Naive B cell (primary cell): ENCODE results near the gene FAHD2A. TPM values are rescaled to one million over a fixed set of nuclear protein-coding genes. Genes with fewer than 3 reads are reported as not detected.
"Not testable (repeated sequence)": the region's sequence is repeated elsewhere in the genome, so short reads cannot be mapped to it uniquely, and the experiment has no call there.

ENCODE experiments used
- ATAC-seq, 2 donors: fragments of 150-1000 bp; cut with Tn5 transposase; 2 replicates each; pipeline ENCODE4 v1.10.0; 2021; ENCODE audit warnings: low read depth in 2 of 2, mild to moderate bottlenecking in 2 of 2, moderate library complexity in 2 of 2
- DNase-seq: peaks from one replicate; pipeline ENCODE4 v3.0.0; 2022
- H3K27ac Mint-ChIP-seq, 6 donors: one replicate each; pipeline ENCODE4 v1.8.0; 2020 to 2022; ENCODE audit warnings: mild to moderate bottlenecking in 6 of 6, mixed read lengths in 6 of 6, moderate library complexity in 5 of 6, inconsistent platforms in 2 of 6
- H3K27me3 Mint-ChIP-seq, 3 donors: one replicate each; pipeline ENCODE4 v1.8.0; 2021 to 2022; ENCODE audit warnings: mixed read lengths in 3 of 3, mild to moderate bottlenecking in 1 of 3
- H3K36me3 Mint-ChIP-seq, 2 donors: one replicate each; pipeline ENCODE4 v1.8.0; 2020 to 2022; ENCODE audit warnings: mixed read lengths in 2 of 2, inconsistent platforms in 1 of 2, mild to moderate bottlenecking in 1 of 2
- H3K4me1 Mint-ChIP-seq, 3 donors: one replicate each; pipeline ENCODE4 v1.8.0; 2020 to 2022; ENCODE audit warnings: mixed read lengths in 3 of 3, inconsistent platforms in 1 of 3, mild to moderate bottlenecking in 1 of 3, moderate library complexity in 1 of 3
- H3K4me3 Mint-ChIP-seq, 8 donors: one replicate each; pipeline ENCODE4 v1.8.0; 2020 to 2022; ENCODE audit warnings: mild to moderate bottlenecking in 8 of 8, mixed read lengths in 8 of 8, moderate library complexity in 8 of 8, inconsistent platforms in 2 of 8
- H3K9me3 Mint-ChIP-seq, 7 donors: one replicate each; pipeline ENCODE4 v1.8.0; 2020 to 2022; ENCODE audit warnings: mixed read lengths in 7 of 7, mild to moderate bottlenecking in 5 of 7, inconsistent platforms in 2 of 7, moderate library complexity in 1 of 7
- polyA plus RNA-seq, 6 donors: library from polyadenylated mRNA; unstranded; fragments of 300-500 nt; fragmentation: Illumina TruSeq; gene quantifications; one replicate each; pipeline ENCODE4 v1.2.3, GENCODE V29; 2021; ENCODE audit warnings: low read depth in 6 of 6

The FAHD2A gene
- polyA plus RNA-seq, 6 donors from 2014 or later: 6.7 to 29.3 (median 11.1) TPM

DNA sequence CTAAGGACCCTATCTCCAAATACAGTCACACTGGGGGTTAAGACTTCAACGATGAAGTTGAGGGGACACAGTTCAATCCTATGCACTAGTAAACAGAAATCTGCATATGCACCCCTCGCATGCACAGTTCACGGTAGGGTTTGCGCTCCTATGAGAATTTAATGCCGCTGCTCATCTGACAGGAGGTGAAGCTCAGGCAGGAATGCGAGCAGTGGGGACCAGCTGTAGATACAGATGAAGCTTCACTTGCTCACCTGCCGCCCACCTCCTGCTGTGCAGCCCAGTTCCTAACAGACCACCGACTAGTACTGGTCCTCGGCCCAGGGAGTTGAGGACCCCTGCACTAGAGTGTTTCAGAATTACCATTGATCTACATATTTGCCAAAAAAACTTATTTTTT lies 40.0 kb upstream of the FAHD2A start:
- ATAC-seq (no peak), DNase-seq (no peak)
- Mint-ChIP-seq H3K4me3 (no peak overlapping the region), H3K36me3 (no peaks in the 10 kb centered on the region), H3K27ac (no peak overlapping the region), H3K9me3 (peaks cover 0 to 4% (median 0%) of the 10 kb centered on the region in 7 donors), H3K4me1 (no peaks in the 10 kb centered on the region), H3K27me3 (peaks cover 8 to 28% (median 23%) of the 10 kb centered on the region in 3 donors)

DNA sequence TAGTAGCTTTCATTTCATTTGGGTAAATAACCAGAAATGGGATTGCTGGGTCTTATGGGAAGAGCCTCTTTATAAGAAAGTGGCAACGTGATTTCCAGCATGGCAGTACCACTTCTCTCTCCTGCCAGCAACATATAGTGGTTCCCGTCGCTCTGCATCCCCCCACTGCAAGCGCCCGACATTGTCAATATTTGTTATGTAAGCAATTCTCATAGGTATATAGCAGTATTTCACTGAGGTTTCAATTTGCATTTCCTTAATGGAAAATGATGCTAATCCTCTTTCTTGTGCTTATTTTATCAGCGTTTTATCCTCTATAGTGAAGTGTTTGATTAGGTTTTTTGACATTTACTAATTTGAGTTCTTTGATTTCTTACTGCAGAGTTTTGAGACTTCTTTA lies 36.0 kb upstream of the FAHD2A start:
- no peak overlapping the region for H3K4me3 Mint-ChIP-seq
- H3K9me3 Mint-ChIP-seq: peaks cover 0 to 18% (median 4%) of the 10 kb centered on the region in 7 donors
- H3K27ac Mint-ChIP-seq: no peak overlapping the region
- peaks cover 10 to 15% (median 12%) of the 10 kb centered on the region in 3 donors for H3K27me3 Mint-ChIP-seq
- DNase-seq: no peak
- H3K4me1 Mint-ChIP-seq: no peaks in the 10 kb centered on the region
- peaks cover 0 to 5% of the 10 kb centered on the region in 2 donors for H3K36me3 Mint-ChIP-seq
- no peak for ATAC-seq

DNA sequence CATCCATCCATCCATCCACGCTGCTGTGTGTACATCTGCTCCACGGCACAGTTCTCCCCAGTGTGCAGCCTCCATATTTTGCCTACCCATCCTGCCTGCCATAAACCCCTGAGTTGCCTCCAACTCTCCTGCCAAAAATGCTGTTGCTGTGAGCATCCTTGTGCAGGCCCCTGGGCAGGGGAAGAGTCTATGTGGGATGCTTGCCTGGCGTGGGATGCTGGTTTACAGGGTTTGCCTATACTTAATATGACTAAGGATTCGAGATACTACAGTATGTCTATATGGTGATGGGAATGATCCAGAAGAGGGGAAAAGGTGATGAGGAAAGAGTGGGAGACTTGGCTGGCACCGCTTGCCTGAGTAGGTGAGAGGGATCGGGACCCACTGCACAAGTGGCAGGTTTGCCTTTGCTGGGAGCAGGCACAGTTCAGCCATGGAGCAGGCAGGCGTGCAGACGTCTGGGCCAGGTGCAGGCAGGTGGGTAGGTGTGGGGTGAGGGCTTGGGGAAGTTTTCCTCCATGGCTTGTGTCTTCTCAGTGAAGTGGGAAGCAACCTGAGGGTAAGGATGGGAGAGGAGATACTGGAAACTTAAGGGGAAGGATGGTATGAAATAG lies 30.2 kb upstream of the FAHD2A start:
- Mint-ChIP-seq H3K36me3 (peaks cover 0 to 5% of the 10 kb centered on the region in 2 donors), H3K27me3 (peaks cover 8 to 25% (median 17%) of the 10 kb centered on the region in 3 donors), H3K27ac (no peak overlapping the region), H3K4me3 (no peak overlapping the region), H3K9me3 (peaks cover 3 to 21% (median 6%) of the 10 kb centered on the region in 7 donors), H3K4me1 (no peaks in the 10 kb centered on the region)
- ATAC-seq (no peak), DNase-seq (no peak)

DNA sequence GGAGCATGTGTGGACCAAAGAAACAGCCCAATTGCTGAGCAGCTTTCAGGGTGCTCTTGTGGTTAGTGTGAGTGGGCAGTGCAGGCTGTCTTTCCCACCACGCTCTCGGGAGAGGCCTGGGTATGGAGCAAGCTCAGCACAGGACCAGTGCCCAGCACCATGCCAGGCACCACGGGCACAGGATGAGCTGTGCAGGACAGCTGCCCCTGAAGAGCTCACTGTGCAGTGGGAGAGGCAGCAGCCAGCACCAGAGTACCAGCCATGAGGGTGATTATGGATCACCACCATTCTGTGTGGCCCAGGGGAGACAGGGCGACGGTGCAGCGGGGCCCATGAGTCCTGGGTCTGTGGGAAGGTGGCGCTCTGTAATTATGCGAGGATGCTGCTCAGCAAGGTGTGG lies 29.7 kb upstream of the FAHD2A start:
- Mint-ChIP-seq H3K4me1 (no peaks in the 10 kb centered on the region), H3K27ac (no peak overlapping the region), H3K27me3 (peaks cover 8 to 25% (median 17%) of the 10 kb centered on the region in 3 donors), H3K9me3 (peaks cover 3 to 21% (median 6%) of the 10 kb centered on the region in 7 donors), H3K36me3 (peaks cover 0 to 5% of the 10 kb centered on the region in 2 donors), H3K4me3 (peak overlapping the region in 1 of 8 donors; percentile 35)
- DNase-seq: no peak
- no peak for ATAC-seq

DNA sequence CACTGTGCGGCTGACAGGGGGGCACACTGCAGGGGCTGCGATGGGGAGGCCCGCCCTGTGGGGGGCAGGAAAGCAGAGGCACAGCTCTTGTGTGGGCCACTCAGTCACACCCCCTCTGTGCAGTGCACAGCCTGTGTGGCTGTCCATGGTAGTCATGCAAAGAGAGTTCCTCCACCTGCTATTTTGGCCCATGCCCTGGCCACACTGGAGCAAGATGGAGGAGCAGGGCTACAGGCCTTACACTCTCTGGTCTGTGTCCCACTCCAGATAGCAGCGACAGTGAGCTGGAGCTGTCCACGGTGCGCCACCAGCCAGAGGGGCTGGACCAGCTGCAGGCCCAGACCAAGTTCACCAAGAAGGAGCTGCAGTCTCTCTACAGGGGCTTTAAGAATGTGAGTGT lies 28.5 kb upstream of the FAHD2A start:
- Mint-ChIP-seq H3K36me3 (peaks cover 0 to 5% of the 10 kb centered on the region in 2 donors), H3K27me3 (peaks cover 8 to 25% (median 17%) of the 10 kb centered on the region in 3 donors), H3K4me1 (no peaks in the 10 kb centered on the region), H3K4me3 (no peak overlapping the region), H3K27ac (no peak overlapping the region), H3K9me3 (peaks cover 3 to 21% (median 6%) of the 10 kb centered on the region in 7 donors)
- ATAC-seq (no peak), DNase-seq (no peak)

DNA sequence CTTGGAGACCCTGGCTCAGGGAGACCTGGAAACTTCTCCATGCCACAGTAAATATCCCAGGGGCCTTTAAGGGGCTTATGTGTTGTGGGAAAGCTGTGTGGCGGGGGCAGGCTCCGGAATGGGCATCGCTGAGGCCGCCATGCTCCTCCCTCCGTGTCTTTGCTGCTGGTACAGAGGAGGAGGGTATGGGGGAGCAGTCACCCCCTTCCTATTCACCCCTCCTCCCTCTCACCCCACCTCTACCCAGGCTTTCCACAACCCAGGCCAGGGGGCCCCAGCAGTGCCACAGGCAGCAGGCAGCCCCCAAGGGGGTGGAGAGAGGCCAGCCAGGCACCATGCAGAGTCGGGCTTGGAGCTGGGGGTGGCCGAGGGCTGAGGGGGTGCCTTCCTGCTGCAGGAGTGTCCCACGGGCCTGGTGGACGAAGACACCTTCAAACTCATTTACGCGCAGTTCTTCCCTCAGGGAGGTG lies 28.0 kb upstream of the FAHD2A start:
- Mint-ChIP-seq H3K27me3 (peaks cover 8 to 25% (median 17%) of the 10 kb centered on the region in 3 donors), H3K4me3 (no peak overlapping the region), H3K36me3 (peaks cover 0 to 5% of the 10 kb centered on the region in 2 donors), H3K27ac (no peak overlapping the region), H3K9me3 (peaks cover 3 to 21% (median 6%) of the 10 kb centered on the region in 7 donors), H3K4me1 (peaks cover 0 to 3% (median 0%) of the 10 kb centered on the region in 3 donors)
- no peak for DNase-seq
- ATAC-seq: no peak

DNA sequence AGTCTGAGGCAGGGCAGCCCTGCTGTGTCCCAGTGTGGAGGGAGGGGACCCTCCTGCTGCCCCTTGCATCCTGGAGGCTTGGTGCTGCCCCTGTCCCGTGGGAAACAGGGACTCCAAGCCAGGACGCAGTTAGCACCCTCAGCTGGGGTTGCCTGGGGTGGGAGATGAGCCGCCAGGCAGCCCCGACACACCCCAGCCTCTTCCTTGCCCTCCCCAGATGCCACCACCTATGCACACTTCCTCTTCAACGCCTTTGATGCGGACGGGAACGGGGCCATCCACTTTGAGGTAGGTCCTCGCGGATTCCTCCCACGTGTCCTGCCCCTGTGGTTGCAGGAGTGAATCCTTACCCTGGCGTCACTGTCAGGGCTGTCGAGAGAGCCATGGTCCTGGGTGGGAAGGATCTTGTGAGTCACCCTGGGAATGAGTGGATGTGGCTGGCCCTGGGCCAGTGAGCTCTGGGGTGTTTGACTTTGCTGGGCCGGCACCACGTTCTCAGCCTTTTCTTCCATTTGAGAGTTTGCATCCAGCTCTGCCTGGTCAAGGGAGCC lies 27.5 kb upstream of the FAHD2A start:
- Mint-ChIP-seq H3K4me3 (no peak overlapping the region), H3K27me3 (peaks cover 8 to 27% (median 17%) of the 10 kb centered on the region in 3 donors), H3K4me1 (peaks cover 0 to 4% (median 0%) of the 10 kb centered on the region in 3 donors), H3K27ac (no peak overlapping the region), H3K36me3 (peaks cover 0 to 3% of the 10 kb centered on the region in 2 donors), H3K9me3 (peaks cover 2 to 18% (median 6%) of the 10 kb centered on the region in 7 donors)
- no peak for ATAC-seq
- no peak for DNase-seq

DNA sequence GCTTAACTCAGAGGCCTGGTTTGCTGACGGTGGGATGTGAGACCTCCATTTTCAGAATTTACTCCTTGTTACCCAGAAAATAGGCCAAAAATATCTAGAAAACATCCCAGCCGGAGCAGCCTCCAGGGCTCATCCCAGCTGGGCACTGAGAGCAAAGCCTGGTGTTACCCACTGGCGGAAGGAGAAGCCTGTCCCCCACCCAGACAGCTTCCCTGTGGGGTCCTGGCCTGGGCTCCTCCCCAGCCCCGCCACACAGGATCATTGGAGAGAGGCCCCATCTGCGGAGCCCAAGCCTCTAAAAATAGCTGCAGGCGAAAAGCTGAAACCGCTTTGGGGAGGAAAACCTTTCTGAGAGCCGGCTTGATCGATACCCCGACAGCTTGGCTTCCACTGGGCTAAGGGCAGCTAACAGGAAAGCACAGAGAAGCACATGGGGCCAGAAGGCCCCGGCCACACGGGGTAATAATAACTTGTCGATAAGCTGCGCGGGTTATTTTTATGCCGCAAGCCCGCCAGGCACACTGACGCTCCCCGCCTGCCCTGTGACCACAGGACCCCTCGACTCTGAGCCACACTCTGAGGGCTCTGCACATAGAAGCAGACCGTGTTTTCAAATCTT lies 26.9 kb upstream of the FAHD2A start:
- H3K27ac Mint-ChIP-seq: no peak overlapping the region
- H3K4me1 Mint-ChIP-seq: peaks cover 0 to 4% (median 0%) of the 10 kb centered on the region in 3 donors
- H3K36me3 Mint-ChIP-seq: no peaks in the 10 kb centered on the region
- DNase-seq (no peak), ATAC-seq (no peak)
- peaks cover 2 to 11% (median 6%) of the 10 kb centered on the region in 7 donors for H3K9me3 Mint-ChIP-seq
- H3K27me3 Mint-ChIP-seq: peaks cover 8 to 32% (median 17%) of the 10 kb centered on the region in 3 donors
- H3K4me3 Mint-ChIP-seq: no peak overlapping the region

DNA sequence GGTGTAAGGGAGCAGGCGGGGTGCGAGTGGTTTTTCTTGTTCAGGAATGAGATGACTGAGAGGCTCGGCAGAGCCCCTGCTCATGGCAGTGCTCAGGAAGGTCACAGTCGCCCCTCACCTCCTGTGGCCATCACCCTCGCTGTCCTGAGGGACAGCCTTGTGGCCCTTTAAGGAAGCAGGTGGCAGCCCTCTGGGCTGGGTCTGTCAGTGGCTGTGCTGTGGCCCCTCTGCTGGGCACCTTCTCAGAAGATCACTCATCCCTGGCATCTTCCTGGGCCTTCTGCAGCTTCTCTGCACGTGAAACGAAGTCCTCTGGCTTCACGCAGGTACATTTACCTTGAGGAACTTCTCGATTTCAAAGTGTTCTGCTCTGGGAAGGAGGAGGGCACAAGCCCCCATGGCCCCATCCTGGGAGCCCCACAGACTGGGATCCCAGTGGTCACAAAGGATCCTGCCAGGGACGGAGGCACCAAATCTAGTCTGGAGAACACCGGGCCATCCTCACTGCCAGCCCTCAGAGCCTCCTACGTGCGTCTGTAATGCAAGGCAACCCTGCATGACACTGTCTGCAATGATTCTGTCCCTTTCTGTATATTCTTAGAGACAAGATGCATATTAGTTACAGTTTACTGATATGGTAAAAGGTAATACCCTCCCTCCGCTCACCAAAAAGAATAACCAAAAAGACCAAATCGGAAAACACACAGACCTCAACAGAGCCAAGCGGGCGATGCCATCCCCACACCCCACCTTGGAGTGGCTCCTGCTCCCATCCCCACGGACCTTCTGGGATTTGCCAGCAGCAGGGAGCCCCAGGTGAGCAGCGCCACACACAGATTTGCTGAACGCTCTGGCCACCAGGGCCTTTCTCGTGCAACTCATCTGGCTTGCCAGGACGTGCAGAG lies 25.9 kb upstream of the FAHD2A start:
- peaks cover 0 to 4% (median 0%) of the 10 kb centered on the region in 3 donors for H3K4me1 Mint-ChIP-seq
- peaks cover 0 to 6% (median 2%) of the 10 kb centered on the region in 7 donors for H3K9me3 Mint-ChIP-seq
- H3K27me3 Mint-ChIP-seq: peaks cover 8 to 33% (median 23%) of the 10 kb centered on the region in 3 donors
- no peak overlapping the region for H3K4me3 Mint-ChIP-seq
- H3K36me3 Mint-ChIP-seq: no peaks in the 10 kb centered on the region
- DNase-seq (no peak), ATAC-seq (no peak)
- H3K27ac Mint-ChIP-seq: no peak overlapping the region

DNA sequence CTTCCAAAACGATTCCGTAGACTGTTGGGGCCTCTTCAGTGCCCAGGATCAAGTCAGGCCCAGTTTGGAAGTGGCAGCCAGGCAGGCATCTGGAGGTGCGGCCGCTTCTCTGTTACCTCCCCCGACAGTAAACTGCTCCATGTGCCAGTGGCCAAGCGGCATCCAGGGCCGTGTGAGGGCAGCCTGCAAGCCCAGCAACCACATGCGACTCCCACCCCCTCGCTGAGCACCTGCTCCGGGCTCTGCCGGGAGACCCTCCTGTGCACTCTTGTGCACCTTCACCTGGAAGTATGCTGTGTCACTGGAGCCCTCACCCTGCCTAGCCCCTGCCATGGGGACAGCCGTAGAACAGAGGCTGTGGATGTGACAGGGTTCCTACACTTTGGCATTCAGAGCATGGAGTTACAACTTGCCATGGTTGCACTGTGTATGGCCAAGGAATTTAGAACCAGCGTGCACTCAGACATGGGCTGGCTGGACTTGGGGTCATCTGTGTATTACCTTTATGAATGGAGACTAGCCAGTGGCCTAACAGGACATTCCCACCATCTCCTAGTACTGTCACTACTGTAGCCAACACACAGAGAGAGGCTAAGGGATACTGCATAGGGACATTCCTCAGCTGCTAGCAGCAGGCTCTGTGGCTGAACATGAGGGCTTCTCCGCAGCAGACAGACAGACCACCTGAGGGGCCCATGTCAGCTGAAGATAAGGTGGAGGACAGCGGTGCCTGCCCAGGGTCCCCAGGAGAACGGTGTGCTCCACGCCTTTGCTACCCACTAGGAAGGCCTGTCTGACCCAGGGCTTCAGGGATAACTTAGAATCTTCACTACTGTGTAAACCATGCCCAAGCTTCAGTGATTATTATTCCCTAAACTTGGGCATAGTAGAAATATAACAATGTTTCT lies 25.0 kb upstream of the FAHD2A start:
- no peak for ATAC-seq
- Mint-ChIP-seq H3K36me3 (no peaks in the 10 kb centered on the region), H3K27me3 (peaks cover 8 to 31% (median 22%) of the 10 kb centered on the region in 3 donors), H3K4me1 (peaks cover 0 to 4% (median 0%) of the 10 kb centered on the region in 3 donors), H3K9me3 (peaks cover 0 to 3% (median 0%) of the 10 kb centered on the region in 7 donors), H3K4me3 (peak overlapping the region in 1 of 8 donors; percentile 15), H3K27ac (no peak overlapping the region)
- no peak for DNase-seq

DNA sequence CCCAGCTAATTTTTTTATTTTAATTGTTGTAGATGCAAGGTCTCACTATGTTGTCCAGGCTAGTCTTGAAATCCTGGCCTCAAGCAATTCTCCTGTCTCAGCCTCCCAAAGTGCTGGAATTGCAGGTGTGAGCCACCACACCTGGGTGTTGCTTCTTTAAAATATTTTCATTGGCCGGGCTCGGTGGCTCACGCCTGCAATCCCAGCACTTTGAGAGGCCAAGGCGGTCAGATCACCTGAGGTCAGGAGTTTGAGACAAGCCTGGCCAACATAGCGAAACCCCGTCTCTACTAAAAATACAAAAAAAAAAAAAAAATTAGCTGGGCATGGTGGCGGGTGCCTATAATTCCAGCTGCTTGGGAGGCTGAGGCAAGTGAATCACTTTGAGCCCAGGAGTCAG lies 24.2 kb upstream of the FAHD2A start:
- DNase-seq, ATAC-seq, H3K4me3 Mint-ChIP-seq, H3K9me3 Mint-ChIP-seq, H3K36me3 Mint-ChIP-seq, H3K27ac Mint-ChIP-seq, H3K4me1 Mint-ChIP-seq: not testable (repeated sequence)
- H3K27me3 Mint-ChIP-seq: peaks cover 8 to 27% (median 19%) of the 10 kb centered on the region in 3 donors

DNA sequence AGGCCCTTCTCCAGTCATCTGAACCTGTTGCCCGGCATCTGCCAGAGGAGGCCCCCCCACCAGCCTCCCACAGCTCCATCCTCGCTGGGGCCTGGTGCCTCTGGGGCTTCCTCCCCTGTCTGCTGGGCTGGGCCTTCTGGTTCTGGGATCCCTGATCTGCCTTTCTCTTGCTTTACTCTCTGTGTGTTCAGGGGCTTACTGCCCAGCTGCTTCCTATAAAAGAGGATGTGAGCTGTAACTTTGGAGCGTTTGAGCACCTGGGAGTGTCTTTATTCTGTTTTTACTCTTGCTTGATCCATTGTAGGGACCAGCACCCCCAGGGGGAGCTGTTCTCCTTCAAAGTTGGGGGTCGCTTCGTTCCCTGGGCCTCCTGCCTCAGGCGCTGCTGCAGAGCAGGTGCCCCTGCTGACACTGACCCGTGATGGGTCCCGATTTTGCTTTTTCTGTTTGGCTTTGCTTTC lies 23.1 kb upstream of the FAHD2A start:
- H3K36me3 Mint-ChIP-seq: no peaks in the 10 kb centered on the region
- DNase-seq (no peak), ATAC-seq (no peak)
- H3K4me3 Mint-ChIP-seq: no peak overlapping the region
- no peaks in the 10 kb centered on the region for H3K9me3 Mint-ChIP-seq
- peaks cover 8 to 27% (median 26%) of the 10 kb centered on the region in 3 donors for H3K27me3 Mint-ChIP-seq
- H3K27ac Mint-ChIP-seq: no peak overlapping the region
- H3K4me1 Mint-ChIP-seq: peaks cover 0 to 4% (median 0%) of the 10 kb centered on the region in 3 donors
